GM19372 (cell line): ENCODE data around the gene DENND2A.
"Not testable (repeated sequence)": the region's sequence is repeated elsewhere in the genome, so short reads cannot be mapped to it uniquely, and the experiment has no call there.

ENCODE experiments used
- ATAC-seq: cut with Tn5 transposase; IDR thresholded peaks from one replicate; pipeline ENCODE4 v1.9.1; 2021; ENCODE audit warnings: mild to moderate bottlenecking, low read depth, moderate library complexity; ENCODE audit not compliant: unreplicated experiment

DENND2A gene

GRCh38 chr7:140557809-140558518 lies 82.6 kb downstream of the DENND2A start:
- ATAC-seq: no peak

- ATAC-seq: no peak
Observed at GRCh38 chr7:140557069-140557468, 83.5 kb downstream of the DENND2A start.

DNA sequence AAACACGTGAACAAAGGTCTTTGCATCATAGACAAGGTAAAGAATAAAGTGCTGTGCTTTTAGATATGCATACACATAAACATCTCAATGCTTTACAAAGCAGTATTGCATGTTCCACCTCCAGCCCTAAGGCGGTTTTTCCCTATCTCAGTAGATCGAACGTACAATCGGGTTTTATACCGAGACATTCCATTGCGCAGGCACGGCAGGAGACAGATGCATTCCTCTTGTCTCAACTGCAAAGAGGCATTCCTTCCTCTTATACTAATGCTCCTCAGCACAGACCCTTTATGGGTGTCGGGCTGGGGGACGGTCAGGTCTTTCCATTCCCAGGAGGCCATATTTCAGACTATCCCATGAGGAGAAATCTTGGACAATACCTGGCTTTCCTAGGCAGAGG lies 87.4 kb downstream of the DENND2A start:
- ATAC-seq: not testable (repeated sequence)

GRCh38 chr7:140552240-140552679 lies 88.4 kb downstream of the DENND2A start:
- ATAC-seq: no peak

- no peak for ATAC-seq
Observed at GRCh38 chr7:140551355-140552239, 89.0 kb downstream of the DENND2A start.

DNA sequence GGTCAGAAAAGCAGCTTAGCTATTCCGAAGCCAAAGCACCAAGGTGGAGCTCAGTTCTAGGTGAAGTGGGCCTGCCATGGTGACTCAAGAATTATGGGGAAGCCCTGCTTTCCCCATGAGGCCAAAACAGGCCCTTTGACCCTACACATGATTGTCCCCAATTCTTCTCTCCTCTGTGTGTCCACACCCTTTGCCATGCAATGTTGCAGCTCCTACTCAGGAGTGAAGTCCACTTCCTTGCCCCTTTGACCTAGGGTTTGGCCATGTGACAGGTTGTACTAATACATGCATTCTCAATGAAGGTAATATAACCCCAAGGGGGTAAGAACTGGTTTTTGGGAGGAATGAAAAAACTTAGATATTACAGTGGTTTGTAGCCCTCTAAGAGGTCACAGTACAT lies 93.7 kb downstream of the DENND2A start:
- ATAC-seq: no peak

- ATAC-seq: no peak
Observed at GRCh38 chr7:140544388-140544826, 96.2 kb downstream of the DENND2A start.

DNA sequence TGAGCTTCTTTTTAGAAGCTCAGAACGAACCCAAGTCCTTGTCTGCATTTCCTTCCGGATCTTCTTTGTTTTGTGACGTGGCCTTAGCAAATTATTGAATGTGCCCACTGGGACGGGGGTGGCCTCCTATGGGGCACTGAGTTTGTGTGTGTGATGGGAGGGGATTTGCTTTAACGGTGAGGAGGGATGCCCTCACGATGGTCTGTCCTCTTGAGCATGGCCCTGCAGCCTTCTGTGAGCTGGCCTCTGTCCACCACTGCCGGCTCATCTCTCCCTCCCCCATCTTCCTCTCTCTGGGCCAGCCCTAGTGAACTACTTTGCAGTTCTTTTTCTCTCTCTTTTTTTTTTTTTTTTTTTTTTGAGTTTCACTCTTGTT lies 98.4 kb downstream of the DENND2A start:
- ATAC-seq: no peak

- no peak for ATAC-seq
Observed at GRCh38 chr7:140541513-140542227, 98.9 kb downstream of the DENND2A start.

- ATAC-seq: no peak
Observed at GRCh38 chr7:140541176-140541512, 99.5 kb downstream of the DENND2A start.

GRCh38 chr7:140540136-140540777 lies 100.4 kb downstream of the DENND2A start:
- ATAC-seq: no peak

GRCh38 chr7:140539461-140539860 lies 101.2 kb downstream of the DENND2A start:
- no peak for ATAC-seq

DNA sequence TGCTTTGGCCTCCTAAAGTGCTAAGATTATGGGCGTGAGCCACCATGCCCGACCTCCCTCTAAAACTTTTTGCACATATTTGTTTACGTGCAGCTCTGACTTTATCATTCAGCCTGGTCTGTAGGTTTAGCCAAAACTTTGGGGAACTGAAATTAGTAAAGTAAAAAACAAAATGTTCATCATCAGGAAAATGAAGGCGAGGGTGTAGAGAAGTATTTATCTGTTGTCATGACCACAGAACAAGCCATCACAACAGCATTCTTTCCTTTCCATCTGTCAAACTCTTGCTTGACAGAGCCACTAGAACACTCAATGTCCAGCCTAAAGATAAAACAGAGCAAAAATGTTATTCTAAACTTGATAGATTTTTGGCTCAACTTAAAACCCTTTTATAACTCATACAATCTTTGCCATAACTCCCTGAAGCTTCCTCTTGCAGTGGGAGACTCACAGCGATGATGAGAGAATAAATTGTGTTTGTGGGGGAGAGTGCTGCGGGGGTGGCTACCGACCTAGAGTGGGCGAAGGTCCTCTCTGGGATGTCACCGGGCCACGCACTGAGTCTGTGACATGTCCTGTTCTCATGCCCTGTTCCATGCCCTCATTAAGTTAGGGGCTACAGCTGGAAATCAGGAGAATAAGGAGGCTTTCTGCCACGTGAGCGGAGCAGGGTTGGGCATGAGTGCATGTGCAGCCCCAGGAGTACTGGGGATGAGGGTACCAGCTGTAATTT lies 102.7 kb downstream of the DENND2A start:
- no peak for ATAC-seq

- ATAC-seq: no peak
Observed at GRCh38 chr7:140534743-140535142, 105.9 kb downstream of the DENND2A start.

DNA sequence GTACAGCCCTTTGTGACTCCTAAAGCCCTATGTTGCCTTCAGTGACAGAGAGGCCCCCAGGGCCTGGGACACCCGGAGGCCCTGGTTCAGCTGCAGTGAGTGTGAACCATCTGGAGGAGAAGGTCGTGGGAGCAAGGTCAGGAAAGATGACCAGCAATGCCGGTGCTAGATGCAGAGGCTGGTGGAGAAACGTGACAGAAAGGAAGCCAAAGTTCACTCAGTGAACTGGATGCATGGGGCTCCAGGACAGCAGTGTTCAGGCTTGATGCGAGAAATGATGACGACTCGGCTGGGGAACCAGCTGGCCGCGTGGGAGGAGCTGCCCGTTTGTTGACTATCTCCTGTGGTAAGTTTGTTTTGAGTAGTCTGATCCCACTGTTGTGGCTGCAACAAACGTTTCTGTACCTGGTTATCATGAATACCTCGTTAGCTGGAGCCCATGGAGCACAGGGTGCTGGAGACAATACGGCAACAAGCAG lies 107.2 kb downstream of the DENND2A start:
- no peak for ATAC-seq

DNA sequence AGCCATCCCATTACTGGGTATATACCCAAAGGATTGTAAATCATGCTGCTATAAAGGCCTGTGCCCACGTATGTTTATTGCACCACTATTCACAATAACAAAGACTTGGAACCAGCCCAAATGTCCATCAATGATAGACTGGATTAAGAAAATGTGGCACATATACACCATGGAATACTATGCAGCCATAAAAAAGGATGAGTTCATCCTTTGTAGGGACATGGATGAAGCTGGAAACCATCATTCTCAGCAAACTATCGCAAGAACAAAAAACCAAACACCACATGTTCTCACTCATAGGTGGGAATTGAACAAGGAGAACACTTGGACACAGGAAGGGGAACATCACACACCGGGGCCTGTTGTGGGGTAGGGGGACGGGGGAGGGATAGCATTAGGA lies 111.2 kb downstream of the DENND2A start:
- ATAC-seq: not testable (repeated sequence)

GRCh38 chr7:140526787-140527664 lies 113.6 kb downstream of the DENND2A start:
- ATAC-seq: no peak

- no peak for ATAC-seq
Observed at GRCh38 chr7:140526214-140526613, 114.4 kb downstream of the DENND2A start.

- no peak for ATAC-seq
Observed at GRCh38 chr7:140525743-140526142, 114.9 kb downstream of the DENND2A start.
